Measurements from ENCODE around the gene TMEM132D. TPM values are rescaled to one million over a fixed set of nuclear protein-coding genes. Genes with fewer than 3 reads are reported as not detected.

TMEM132D gene
- total and polyA plus RNA-seq, 2 of the 8 experiments (the other 6 are each of a cell fraction or from before 2014, with no cell fraction given) = 3.5 to 10.1 TPM

- TF ChIP-seq EZH2 (IDR thresholded peaks at IDR 0.05; ENCODE audit: low read depth, low read length, severe bottlenecking) (no peak), CEBPB (IDR thresholded peaks at IDR 0.05; ENCODE audit: low read depth, low read length) (no peak), PHF8 (conservative IDR thresholded peaks at IDR 0.05; ENCODE audit: low read depth, low read length) (no peak)
Observed at GRCh38 chr12:129071362-129071761, 832.5 kb downstream of the TMEM132D start (continued).

Measured in H1 (cell line).